Measurements from ENCODE around the gene SERBP1. TPM values are rescaled to one million over a fixed set of nuclear protein-coding genes. Genes with fewer than 3 reads are reported as not detected.

Gene SERBP1
- total RNA-seq, 6 experiments from 2014 or later: 65.6 to 156 (median 96.6) TPM

DNA sequence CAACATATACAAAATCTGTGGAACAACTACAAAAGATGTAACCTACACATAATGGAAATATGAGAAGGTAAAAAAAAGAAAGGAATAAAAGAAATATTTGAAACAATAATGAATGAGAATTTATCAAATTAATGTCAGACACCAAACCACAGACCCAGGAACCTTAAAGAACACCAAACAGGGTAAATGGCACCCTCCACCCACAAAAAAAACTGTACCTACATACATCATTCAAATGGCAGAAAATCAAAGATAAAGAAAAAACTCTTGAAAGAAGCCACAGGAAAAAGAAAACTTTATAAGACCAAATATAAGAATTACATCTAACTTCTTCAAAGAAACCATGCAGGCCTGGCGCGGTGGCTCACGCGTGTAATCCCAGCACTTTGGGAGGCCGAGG, 68.6 kb downstream of the SERBP1 start:
- H3K36me3 ChIP-seq: no peaks in the 10 kb centered on the region
- WGBS (ENCODE audit: insufficient coverage, low coverage, low lambda C conversion rate, missing lambda C conversion rate): 100% methylated on average over 2 of the region's 5 CpGs
- no peaks in the 10 kb centered on the region for H3K4me1 ChIP-seq
- H3K27me3 ChIP-seq: no peaks in the 10 kb centered on the region
- ATAC-seq (no peak), DNase-seq (no peak)
- H3K9me3 ChIP-seq: no peaks in the 10 kb centered on the region
- no peak overlapping the region for H3K27ac ChIP-seq
- TF ChIP-seq POLR2A (IDR thresholded peaks at IDR 0.05): no peak
- TF ChIP-seq, protein P1, sequence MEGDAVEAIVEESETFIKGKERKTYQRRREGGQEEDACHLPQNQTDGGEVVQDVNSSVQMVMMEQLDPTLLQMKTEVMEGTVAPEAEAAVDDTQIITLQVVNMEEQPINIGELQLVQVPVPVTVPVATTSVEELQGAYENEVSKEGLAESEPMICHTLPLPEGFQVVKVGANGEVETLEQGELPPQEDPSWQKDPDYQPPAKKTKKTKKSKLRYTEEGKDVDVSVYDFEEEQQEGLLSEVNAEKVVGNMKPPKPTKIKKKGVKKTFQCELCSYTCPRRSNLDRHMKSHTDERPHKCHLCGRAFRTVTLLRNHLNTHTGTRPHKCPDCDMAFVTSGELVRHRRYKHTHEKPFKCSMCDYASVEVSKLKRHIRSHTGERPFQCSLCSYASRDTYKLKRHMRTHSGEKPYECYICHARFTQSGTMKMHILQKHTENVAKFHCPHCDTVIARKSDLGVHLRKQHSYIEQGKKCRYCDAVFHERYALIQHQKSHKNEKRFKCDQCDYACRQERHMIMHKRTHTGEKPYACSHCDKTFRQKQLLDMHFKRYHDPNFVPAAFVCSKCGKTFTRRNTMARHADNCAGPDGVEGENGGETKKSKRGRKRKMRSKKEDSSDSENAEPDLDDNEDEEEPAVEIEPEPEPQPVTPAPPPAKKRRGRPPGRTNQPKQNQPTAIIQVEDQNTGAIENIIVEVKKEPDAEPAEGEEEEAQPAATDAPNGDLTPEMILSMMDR (IDR thresholded peaks at IDR 0.05): no peak
- H3K4me3 ChIP-seq: no peak overlapping the region
- intact Hi-C loops (cut with DNase I): no loop called here

DNA sequence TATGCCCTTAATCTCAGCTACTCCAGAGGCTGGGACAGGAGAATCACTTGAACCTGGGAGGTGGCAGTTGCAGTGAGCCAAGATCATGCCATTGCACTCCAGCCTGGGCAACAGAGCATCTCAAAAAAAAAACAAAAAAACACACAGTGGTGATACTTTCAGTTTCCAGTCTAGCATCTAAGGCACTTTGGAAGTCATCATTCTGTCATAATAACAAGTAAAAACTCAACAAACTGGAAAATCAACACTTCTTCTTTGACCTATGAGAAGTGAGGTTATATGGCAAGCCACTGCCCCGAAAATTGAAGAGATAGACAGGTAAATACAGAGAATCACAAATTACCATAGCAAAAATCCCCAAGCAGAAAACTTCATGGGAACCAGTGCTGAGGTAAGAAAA, 70.6 kb downstream of the SERBP1 start:
- H3K27me3 ChIP-seq: no peaks in the 10 kb centered on the region
- DNase-seq (no peak), ATAC-seq (no peak)
- H3K4me1 ChIP-seq: no peaks in the 10 kb centered on the region
- TF ChIP-seq, protein P1 (IDR thresholded peaks at IDR 0.05): no peak
- no peak for TF ChIP-seq POLR2A (IDR thresholded peaks at IDR 0.05)
- H3K36me3 ChIP-seq: no peaks in the 10 kb centered on the region
- WGBS (ENCODE audit: insufficient coverage, low coverage, low lambda C conversion rate, missing lambda C conversion rate): 100% methylated on average over 1 of the region's 1 CpG
- no peak overlapping the region for H3K27ac ChIP-seq
- intact Hi-C loops (cut with DNase I): loop anchor here in 1 of 2 donors (5.0 kb wide), 1 partner anchor 133 kb away; no protein-coding TSS in a partner anchor
- no peak overlapping the region for H3K4me3 ChIP-seq
- H3K9me3 ChIP-seq: no peaks in the 10 kb centered on the region

Small RNA genes within 50 kb of the gene (small RNA-seq; reads per million reads assigned to genes)
- gene RNU6-387P: 0 to 0.26 reads per million in 2 experiments

Other genes with a start within 250 kb of the SERBP1 start
- 1 to 10 TPM in 1 of 6 experiments, under 1 TPM in 5; 0.12 to 1.3 (median 0.31) TPM for gene IL12RB2, start 122.5 kb downstream of the SERBP1 start, total RNA-seq